Activated B cell treated with CpG ODN at 0.5 μM for 24 hours (primary cell): Measurements from ENCODE around the gene MATN1. TPM values are rescaled to one million over a fixed set of nuclear protein-coding genes. Genes with fewer than 3 reads are reported as not detected.
A peak's percentile ranks its signal among the peaks of the same experiment; 100 is the strongest.

Source experiments
- ATAC-seq: fragments of 200-7000 bp; cut with Tn5 transposase; one replicate; pipeline ENCODE4 v1.10.0; 2021; ENCODE audit warnings: low read depth, mild to moderate bottlenecking, moderate library complexity
- CTCF ChIA-PET: fragments of 350-600 bp; sonication (Branson Sonifier 250); formaldehyde crosslinking; loops from one replicate; lab custom pipeline; 2021; ENCODE audit warnings: antibody characterized with exemption; lab: Charles Lee
- POLR2A ChIA-PET: fragments of 350-600 bp; sonication (Branson Sonifier 250); formaldehyde crosslinking; loops from one replicate; lab custom pipeline; 2021; ENCODE audit warnings: antibody characterized with exemption; lab: Charles Lee
- DNase-seq: peaks from one replicate; pipeline ENCODE4 v3.0.0; 2022
- H3K27ac Mint-ChIP-seq: one replicate; pipeline ENCODE4 v1.8.0; 2020; ENCODE audit warnings: mixed read lengths
- H3K27me3 Mint-ChIP-seq: one replicate; pipeline ENCODE4 v1.8.0; 2021; ENCODE audit warnings: mixed read lengths
- H3K36me3 Mint-ChIP-seq: one replicate; pipeline ENCODE4 v1.8.0; 2021; ENCODE audit warnings: low read depth, mixed read lengths
- H3K4me1 Mint-ChIP-seq: one replicate; pipeline ENCODE4 v1.8.0; 2021; ENCODE audit warnings: mixed read lengths
- H3K4me3 Mint-ChIP-seq: one replicate; pipeline ENCODE4 v1.8.0; 2020; ENCODE audit warnings: mild to moderate bottlenecking, mixed read lengths
- H3K9me3 Mint-ChIP-seq: one replicate; pipeline ENCODE4 v1.8.0; 2020; ENCODE audit warnings: mixed read lengths
- intact Hi-C: fragments of 100-400 bp; cut with micrococcal nuclease; formaldehyde crosslinking; loops from one replicate; pipeline ENCODE4 v1.15.1; 2024
- total RNA-seq: library from RNA; stranded (reverse); gene quantifications from 2 replicates; pipeline ENCODE4 v1.2.3, GENCODE V29; 2022
- TF ChIP-seq, protein P1 (sequence below): fragments of 200-600 bp; IDR thresholded peaks from one replicate; pipeline ENCODE4 v1.8.0; 2022; ENCODE audit warnings: antibody characterized with exemption, mild to moderate bottlenecking

Gene MATN1
- total RNA-seq, 1 donor from 2014 or later: 0.93 TPM

GRCh38 chr1:30763651-30764248, 40.4 kb upstream of the MATN1 start:
- DNase-seq (no peak), ATAC-seq (no peak)
- Mint-ChIP-seq H3K27ac (peak overlapping the region; percentile 80), H3K9me3 (no peaks in the 10 kb centered on the region), H3K4me1 (peaks cover 76% of the 10 kb centered on the region), H3K36me3 (no peaks in the 10 kb centered on the region), H3K27me3 (no peaks in the 10 kb centered on the region), H3K4me3 (no peak overlapping the region)
- POLR2A ChIA-PET: interaction anchor here (1.5 to 25.3 kb wide), 5 partner anchors 9 to 44 kb away, joined by 10 to 662 read pairs (median 45); partner anchors contain the start of gene MATN1
- intact Hi-C loops: no loop called here
- CTCF ChIA-PET: interaction anchor here (0.7 kb wide), 1 partner anchor 16 kb away, joined by 4 read pairs; no protein-coding TSS in a partner anchor
- TF ChIP-seq, protein P1, sequence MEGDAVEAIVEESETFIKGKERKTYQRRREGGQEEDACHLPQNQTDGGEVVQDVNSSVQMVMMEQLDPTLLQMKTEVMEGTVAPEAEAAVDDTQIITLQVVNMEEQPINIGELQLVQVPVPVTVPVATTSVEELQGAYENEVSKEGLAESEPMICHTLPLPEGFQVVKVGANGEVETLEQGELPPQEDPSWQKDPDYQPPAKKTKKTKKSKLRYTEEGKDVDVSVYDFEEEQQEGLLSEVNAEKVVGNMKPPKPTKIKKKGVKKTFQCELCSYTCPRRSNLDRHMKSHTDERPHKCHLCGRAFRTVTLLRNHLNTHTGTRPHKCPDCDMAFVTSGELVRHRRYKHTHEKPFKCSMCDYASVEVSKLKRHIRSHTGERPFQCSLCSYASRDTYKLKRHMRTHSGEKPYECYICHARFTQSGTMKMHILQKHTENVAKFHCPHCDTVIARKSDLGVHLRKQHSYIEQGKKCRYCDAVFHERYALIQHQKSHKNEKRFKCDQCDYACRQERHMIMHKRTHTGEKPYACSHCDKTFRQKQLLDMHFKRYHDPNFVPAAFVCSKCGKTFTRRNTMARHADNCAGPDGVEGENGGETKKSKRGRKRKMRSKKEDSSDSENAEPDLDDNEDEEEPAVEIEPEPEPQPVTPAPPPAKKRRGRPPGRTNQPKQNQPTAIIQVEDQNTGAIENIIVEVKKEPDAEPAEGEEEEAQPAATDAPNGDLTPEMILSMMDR: no peak

GRCh38 chr1:30762930-30763650, 39.7 kb upstream of the MATN1 start:
- H3K4me3 Mint-ChIP-seq: peak overlapping the region; percentile 63
- intact Hi-C loops: no loop called here
- H3K9me3 Mint-ChIP-seq: no peaks in the 10 kb centered on the region

DNA sequence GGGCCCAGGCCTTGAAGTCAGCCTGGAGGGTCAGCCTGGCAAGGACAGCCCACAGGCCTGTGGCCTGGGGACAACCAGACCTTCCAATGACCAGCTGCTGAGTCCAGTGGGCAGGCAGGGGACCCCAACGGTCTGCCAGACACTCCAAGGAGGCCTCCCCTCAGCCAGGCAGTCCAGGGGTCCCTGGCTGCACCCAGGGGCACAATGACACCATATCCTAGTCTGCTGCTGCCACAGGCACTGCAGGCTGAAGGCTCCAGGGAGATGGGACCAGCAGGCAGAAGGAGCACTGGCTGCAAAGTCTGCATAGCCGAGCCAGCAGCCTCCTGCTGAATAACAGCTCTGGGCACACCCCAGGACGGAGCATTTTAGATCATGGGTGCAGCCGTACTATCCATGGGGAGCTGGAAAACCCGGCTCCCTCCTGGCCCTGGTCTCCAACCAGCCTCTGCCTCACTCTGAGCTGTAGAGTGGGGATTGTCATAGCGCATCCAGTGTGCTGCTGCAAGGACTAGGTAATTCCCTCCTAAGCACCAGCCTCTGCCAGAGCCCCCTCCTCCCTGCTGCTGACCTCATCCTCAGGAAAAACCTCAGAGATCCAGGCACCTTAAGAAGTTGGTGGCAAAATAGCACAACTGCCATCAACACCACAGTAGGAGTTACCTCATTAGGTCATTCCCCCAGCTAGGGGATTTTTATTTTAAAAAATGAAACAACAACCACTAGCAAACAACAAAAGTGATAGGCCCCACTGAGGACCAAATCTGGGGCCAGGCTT, 39.0 kb upstream of the MATN1 start:
- Mint-ChIP-seq H3K27me3 (no peaks in the 10 kb centered on the region), H3K36me3 (peaks cover 3% of the 10 kb centered on the region), H3K4me3 (peak overlapping the region; percentile 63), H3K4me1 (peaks cover 89% of the 10 kb centered on the region), H3K9me3 (no peaks in the 10 kb centered on the region), H3K27ac (peak overlapping the region; percentile 80)
- ChIA-PET POLR2A (interaction anchor here (1.1 to 25.3 kb wide), 7 partner anchors 8 to 43 kb away, joined by 3 to 662 read pairs (median 45); partner anchors contain the start of gene MATN1), CTCF (interaction anchor here (1.1 to 2.9 kb wide), 8 partner anchors 10 to 43 kb away, joined by 3 to 26 read pairs (median 7); no protein-coding TSS in a partner anchor)
- no peak for DNase-seq
- ATAC-seq: peak; percentile 41
- intact Hi-C loops: no loop called here
- TF ChIP-seq, protein P1: no peak

More at GRCh38 chr1:30762930-30763650, 39.7 kb upstream of the MATN1 start:
- TF ChIP-seq, protein P1: no peak
- CTCF ChIA-PET: interaction anchor here (0.7 to 2.9 kb wide), 5 partner anchors 17 to 43 kb away, joined by 3 to 26 read pairs (median 4); no protein-coding TSS in a partner anchor
- ATAC-seq (no peak), DNase-seq (no peak)
- POLR2A ChIA-PET: interaction anchor here (1.5 to 25.3 kb wide), 5 partner anchors 9 to 44 kb away, joined by 10 to 662 read pairs (median 45); partner anchors contain the start of gene MATN1
- Mint-ChIP-seq H3K27me3 (no peaks in the 10 kb centered on the region), H3K36me3 (no peaks in the 10 kb centered on the region), H3K27ac (peak overlapping the region; percentile 80), H3K4me1 (peaks cover 83% of the 10 kb centered on the region)

GRCh38 chr1:30761381-30762151, 38.2 kb upstream of the MATN1 start:
- intact Hi-C loops: no loop called here
- DNase-seq (no peak), ATAC-seq (peak; percentile 3)
- ChIA-PET POLR2A (interaction anchor here (0.5 to 25.3 kb wide), 9 partner anchors 7 to 1589 kb away, joined by 3 to 662 read pairs (median 27); partner anchors contain the start of gene MATN1), CTCF (interaction anchor here (1.0 to 2.9 kb wide), 10 partner anchors 10 to 42 kb away, joined by 3 to 26 read pairs (median 6); no protein-coding TSS in a partner anchor)
- TF ChIP-seq, protein P1: no peak
- Mint-ChIP-seq H3K4me3 (peak overlapping the region; percentile 57), H3K27ac (peak overlapping the region; percentile 80), H3K36me3 (peaks cover 11% of the 10 kb centered on the region), H3K4me1 (peaks cover 93% of the 10 kb centered on the region), H3K27me3 (no peaks in the 10 kb centered on the region), H3K9me3 (no peaks in the 10 kb centered on the region)
